Measurements from ENCODE around the gene AGBL2.

DNA sequence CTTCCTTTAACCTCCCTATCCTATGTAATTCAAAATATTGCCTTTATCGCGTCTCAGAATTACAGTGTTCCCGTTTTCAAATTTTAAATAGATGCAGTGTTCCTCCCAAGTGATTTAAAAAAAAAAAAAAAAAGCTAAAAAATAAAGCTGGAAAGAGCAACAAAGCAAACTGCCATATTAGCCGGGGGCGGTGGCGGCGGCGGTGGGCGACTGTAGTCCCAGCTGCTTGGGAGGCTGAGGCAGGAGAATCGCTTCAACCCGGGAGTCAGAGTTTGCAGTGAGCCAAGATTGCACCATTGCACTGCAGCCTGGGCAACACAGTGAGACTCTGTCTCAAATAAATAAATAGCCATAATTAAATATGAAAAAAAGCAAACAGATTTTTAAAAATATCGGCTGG, 5.5 kb upstream of the AGBL2 start:
- TF ChIP-seq, protein P1, sequence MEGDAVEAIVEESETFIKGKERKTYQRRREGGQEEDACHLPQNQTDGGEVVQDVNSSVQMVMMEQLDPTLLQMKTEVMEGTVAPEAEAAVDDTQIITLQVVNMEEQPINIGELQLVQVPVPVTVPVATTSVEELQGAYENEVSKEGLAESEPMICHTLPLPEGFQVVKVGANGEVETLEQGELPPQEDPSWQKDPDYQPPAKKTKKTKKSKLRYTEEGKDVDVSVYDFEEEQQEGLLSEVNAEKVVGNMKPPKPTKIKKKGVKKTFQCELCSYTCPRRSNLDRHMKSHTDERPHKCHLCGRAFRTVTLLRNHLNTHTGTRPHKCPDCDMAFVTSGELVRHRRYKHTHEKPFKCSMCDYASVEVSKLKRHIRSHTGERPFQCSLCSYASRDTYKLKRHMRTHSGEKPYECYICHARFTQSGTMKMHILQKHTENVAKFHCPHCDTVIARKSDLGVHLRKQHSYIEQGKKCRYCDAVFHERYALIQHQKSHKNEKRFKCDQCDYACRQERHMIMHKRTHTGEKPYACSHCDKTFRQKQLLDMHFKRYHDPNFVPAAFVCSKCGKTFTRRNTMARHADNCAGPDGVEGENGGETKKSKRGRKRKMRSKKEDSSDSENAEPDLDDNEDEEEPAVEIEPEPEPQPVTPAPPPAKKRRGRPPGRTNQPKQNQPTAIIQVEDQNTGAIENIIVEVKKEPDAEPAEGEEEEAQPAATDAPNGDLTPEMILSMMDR (IDR thresholded peaks at IDR 0.05; ENCODE audit: low read length) = no peak
- no peak for TF ChIP-seq EZH2 (IDR thresholded peaks at IDR 0.05; ENCODE audit: borderline replicate concordance, low read length)

Data from OCI-LY1 (cell line).